HG03460 (cell line): ENCODE measurements around the gene GAMT.
"Not testable (repeated sequence)": the region's sequence is repeated elsewhere in the genome, so short reads cannot be mapped to it uniquely, and the experiment has no call there.

ENCODE experiments used
- ATAC-seq: cut with Tn5 transposase; IDR thresholded peaks from one replicate; pipeline ENCODE4 v1.9.1; 2021; ENCODE audit not compliant: unreplicated experiment

GAMT gene

DNA sequence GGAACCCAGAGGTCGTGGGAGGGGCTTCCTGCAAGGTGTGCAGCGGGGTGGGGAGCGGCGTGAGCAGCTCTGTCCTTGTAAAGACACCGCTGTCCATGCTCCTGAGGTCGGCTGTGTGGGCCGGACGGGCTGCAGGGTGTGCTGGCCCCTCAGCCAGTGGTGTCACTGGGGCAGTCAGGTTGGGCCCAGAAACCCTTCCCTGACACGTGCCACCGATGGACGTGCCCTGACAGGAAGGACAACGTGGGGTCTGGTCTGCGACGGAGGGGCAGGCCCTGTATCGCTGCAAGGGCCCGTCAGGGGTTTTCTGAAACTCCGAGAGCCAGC, 32.7 kb upstream of the GAMT start:
- ATAC-seq = no peak

- no peak for ATAC-seq
Measured at GRCh38 chr19:1433119-1434039, 32.0 kb upstream of the GAMT start.

DNA sequence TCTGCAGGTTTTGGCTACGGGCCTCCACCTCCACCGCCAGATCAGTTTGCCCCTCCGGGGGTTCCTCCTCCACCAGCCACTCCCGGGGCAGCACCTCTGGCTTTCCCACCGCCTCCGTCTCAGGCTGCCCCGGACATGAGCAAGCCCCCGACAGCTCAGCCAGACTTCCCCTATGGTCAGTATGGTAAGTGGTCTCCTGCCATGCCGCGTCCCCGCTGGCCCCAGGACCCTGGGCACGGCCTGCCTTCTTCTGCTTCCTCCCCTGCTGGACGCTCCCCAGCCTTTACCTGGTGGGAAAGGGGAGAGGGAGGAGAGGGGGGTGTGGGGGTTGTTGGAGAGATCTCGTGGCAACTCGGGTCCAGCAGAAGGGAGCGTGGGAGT, 31.2 kb upstream of the GAMT start:
- no peak for ATAC-seq

- ATAC-seq = no peak
Measured at GRCh38 chr19:1431759-1432506, 30.6 kb upstream of the GAMT start.

- no peak for ATAC-seq
Measured at GRCh38 chr19:1430246-1430645, 28.9 kb upstream of the GAMT start.

DNA sequence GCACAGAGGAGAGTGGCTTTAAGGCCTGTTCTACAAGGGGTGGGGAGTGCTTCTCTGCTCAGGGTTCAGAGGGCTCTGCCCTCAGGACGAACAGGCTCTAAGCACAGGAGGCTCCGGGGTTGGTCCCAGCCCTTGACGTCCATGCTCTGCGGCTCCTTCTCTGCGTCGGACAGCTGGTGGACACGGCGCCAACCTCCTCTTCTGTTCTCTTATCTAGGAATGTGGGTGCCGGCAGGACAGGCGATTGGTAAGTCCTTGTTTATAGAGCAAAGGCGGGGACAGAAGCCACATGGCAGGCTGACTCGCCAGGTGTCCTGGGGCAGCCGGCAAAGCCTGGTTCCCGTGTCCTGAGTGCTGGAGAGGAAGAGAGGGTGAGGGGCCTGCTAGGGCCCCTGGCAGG, 28.4 kb upstream of the GAMT start:
- ATAC-seq = no peak

DNA sequence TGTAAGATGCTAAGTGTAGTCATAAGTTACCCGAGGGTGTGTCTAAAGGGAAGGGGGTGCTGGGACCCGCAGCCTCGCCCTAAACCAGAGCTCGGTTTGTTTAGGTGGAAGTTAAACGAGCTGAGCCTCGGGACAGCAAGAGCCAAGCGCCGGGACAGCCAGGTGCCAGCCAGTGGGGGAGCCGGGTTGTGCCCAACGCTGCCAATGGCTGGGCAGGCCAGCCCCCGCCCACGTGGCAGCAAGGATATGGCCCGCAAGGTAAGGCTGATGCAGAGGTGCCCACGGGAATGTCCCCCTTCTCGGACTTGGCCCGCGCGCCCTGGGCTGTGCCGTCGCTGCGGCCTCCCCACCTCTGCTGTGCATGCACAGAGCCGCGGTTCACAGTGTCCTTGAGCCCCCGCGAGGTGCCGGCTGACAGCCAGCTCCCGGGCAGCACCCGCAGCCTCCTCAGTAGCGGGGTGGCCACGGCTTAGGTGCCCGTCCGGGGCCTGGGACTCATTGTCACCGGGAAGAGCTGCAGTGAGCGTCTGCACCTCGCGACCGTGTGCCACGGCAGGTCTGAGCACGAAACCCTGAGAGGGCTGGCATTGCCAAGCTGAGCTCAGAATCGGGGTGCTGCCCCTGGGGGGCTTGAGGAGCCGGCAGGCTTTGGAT, 27.5 kb upstream of the GAMT start:
- ATAC-seq = no peak

GRCh38 chr19:1427221-1427920, 26.0 kb upstream of the GAMT start:
- ATAC-seq = no peak

GRCh38 chr19:1426736-1427135, 25.4 kb upstream of the GAMT start:
- no peak for ATAC-seq

GRCh38 chr19:1425902-1426301, 24.6 kb upstream of the GAMT start:
- no peak for ATAC-seq

DNA sequence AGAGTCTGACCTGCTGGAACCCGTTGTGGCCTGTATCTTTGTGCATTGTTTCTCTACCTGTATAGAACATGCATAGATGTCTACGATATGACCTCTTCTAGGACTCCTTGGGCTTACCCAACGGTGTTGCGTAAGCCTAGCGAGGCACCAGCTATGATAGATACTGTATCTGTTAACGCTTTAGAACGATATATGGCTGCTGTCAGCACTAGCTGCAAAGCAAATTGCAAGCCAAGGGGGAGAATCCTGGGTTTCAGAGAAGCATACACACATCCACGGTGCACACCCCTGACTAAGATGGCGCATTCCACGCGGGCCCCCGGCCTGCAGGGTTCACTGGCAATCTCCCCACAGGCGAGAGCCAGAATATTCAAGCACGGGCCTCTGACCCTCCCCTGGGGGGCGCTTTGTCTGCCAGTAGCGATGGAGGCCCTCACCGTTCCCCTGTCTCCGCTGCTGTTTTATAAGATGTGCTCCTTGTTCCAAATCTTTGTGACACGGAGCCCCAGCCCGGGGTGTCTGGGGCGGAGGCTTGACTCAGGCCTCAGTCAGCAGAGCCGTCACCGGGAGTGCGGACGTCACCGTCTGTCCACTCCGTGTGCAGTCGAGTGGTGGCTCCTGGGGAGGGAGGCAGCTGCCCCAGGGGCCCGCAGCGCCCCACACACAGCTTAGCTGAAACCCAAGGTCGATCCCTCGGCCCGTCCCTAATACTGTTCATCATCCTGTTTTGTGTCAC, 23.9 kb upstream of the GAMT start:
- no peak for ATAC-seq

GRCh38 chr19:1424192-1424955, 23.0 kb upstream of the GAMT start:
- ATAC-seq = no peak

- no peak for ATAC-seq
Measured at GRCh38 chr19:1423436-1424191, 22.3 kb upstream of the GAMT start.

GRCh38 chr19:1422943-1423342, 21.6 kb upstream of the GAMT start:
- ATAC-seq = no peak

DNA sequence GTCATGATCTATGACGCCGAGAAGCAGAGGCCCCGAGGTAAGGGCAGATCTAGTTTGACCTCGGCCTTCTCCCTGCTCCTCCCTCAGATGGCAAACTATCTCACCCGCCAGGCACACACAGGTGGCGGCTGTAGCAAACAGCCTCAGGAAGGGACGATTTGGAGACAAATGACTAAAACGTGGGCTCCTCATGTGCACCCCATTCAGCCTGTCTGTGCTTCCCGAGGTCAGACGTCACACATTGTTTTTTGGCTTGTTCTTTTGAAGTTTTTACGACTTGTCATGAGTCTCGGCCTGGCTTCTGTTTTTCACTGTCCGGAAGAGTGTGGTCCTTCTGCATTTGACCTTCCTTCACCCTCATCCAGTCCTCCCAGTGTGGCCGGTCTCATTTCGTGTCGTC, 21.0 kb upstream of the GAMT start:
- no peak for ATAC-seq

DNA sequence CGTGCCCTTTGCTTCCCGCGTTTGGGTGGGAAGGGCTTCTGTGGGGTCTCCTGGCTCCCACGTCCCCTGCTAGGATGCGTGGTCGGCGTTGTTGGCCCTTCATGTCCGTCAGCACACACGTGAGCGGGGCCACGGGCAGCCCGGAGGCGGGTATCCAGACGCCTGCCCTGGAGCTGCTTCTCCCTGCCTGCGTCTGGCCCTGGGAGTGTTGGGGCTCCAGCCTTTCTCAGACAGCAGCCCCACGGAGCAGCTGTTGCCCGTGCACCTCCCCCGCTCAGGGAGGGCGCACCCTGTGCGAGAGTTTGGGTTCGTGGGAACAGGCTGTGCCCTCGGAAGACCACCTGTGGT, 20.6 kb upstream of the GAMT start:
- ATAC-seq = no peak

GRCh38 chr19:1421218-1421957, 20.0 kb upstream of the GAMT start:
- ATAC-seq = no peak

DNA sequence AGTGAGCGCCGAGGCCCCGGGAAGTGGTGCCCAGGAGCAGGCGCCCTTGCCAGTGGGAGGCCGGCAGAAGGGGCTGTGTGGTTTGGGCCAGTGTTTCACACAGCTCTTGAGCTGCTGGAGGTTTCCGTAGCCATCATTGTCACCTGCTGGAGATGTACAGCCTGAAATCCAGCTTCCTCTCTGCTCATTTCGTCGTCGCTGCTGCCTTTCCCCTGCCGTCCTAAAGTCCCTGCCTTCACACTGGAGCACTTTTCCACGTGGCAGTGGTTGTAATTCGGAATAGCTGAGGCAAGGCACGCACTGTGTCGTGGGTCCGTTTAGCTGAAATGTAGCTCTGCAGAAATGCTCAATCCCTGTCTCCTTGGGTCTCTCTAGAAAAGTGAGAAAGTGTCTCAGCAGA, 19.2 kb upstream of the GAMT start:
- ATAC-seq = no peak

DNA sequence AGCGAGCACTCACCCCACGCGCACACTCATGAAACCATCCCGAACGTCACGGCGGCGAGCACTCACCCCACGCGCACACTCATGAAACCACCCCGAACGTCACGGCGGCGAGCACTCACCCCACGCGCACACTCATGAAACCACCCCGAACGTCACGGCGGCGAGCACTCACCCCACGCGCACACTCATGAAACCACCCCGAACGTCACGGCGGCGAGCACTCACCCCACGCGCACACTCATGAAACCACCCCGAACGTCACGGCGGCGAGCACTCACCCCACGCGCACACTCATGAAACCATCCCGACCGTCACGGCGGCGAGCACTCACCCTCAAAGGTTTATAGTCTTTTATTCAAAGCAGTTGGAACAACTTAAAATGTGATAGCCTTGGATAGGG, 18.7 kb upstream of the GAMT start:
- ATAC-seq = not testable (repeated sequence)
